Measurements from ENCODE around the gene KDM1A.

DNA sequence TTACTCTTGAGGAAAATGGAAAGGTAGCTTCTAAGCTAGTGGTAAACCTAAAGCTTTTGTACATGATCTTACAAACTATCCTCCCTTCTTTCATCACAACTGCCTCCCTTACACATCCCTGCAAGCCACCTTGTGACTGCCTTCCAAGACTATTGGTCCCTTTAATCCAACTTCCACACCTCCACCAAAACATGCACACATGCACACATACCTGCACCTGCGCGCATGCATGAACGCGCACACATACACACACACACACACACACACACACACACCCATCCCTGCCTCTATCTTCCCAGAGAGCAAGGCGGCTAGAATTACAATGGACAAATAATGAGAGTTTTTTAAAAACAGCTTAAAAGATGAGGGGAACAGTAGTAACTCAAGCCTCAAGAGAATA, 91.1 kb downstream of the KDM1A start:
- TF ChIP-seq, protein P1, sequence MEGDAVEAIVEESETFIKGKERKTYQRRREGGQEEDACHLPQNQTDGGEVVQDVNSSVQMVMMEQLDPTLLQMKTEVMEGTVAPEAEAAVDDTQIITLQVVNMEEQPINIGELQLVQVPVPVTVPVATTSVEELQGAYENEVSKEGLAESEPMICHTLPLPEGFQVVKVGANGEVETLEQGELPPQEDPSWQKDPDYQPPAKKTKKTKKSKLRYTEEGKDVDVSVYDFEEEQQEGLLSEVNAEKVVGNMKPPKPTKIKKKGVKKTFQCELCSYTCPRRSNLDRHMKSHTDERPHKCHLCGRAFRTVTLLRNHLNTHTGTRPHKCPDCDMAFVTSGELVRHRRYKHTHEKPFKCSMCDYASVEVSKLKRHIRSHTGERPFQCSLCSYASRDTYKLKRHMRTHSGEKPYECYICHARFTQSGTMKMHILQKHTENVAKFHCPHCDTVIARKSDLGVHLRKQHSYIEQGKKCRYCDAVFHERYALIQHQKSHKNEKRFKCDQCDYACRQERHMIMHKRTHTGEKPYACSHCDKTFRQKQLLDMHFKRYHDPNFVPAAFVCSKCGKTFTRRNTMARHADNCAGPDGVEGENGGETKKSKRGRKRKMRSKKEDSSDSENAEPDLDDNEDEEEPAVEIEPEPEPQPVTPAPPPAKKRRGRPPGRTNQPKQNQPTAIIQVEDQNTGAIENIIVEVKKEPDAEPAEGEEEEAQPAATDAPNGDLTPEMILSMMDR (conservative IDR thresholded peaks at IDR 0.05; ENCODE audit: low read length): no peak
- TF ChIP-seq EZH2phosphoT487 (IDR thresholded peaks at IDR 0.05; ENCODE audit: borderline replicate concordance): no peak
